GM23338 (cell line): Measurements from ENCODE around the gene SLC25A44. TPM values are rescaled to one million over a fixed set of nuclear protein-coding genes. Genes with fewer than 3 reads are reported as not detected.

ENCODE experiments used
- ATAC-seq: fragments of 200-7000 bp; cut with Tn5 transposase; 3 replicates; pipeline ENCODE4 v1.9.1; 2020
- DNase-seq: peaks from one replicate; pipeline ENCODE4 v3.0.0-alpha.2; 2015; ENCODE audit warnings: low spot score
- H2AFZ ChIP-seq: fragments of 200-600 bp; sonication (generic); 2 replicates; pipeline ENCODE4 v1.8.0; 2016; ENCODE audit warnings: antibody characterized with exemption, mild to moderate bottlenecking, moderate library complexity
- H3F3A ChIP-seq: fragments of 200-600 bp; sonication (generic); replicated peaks from 2 replicates; pipeline ENCODE4 v1.8.0; 2017; ENCODE audit warnings: antibody characterized with exemption, mixed run types, low read depth
- H3K27ac ChIP-seq: fragments of 200-600 bp; sonication (generic); 2 replicates; pipeline ENCODE4 v1.6.1; 2016; ENCODE audit warnings: low read depth
- H3K27me3 ChIP-seq: fragments of 200-600 bp; sonication (generic); 2 replicates; pipeline ENCODE4 v1.8.0; 2016; ENCODE audit warnings: mild to moderate bottlenecking, mixed run types, moderate library complexity; ENCODE audit not compliant: insufficient read depth
- H3K36me3 ChIP-seq: fragments of 200-600 bp; sonication (generic); 2 replicates; pipeline ENCODE4 v1.8.0; 2016; ENCODE audit warnings: mild to moderate bottlenecking; ENCODE audit not compliant: insufficient read depth
- H3K4me1 ChIP-seq: fragments of 200-600 bp; sonication (generic); 2 replicates; pipeline ENCODE4 v1.8.0; 2016; ENCODE audit warnings: mild to moderate bottlenecking, moderate library complexity; ENCODE audit not compliant: insufficient read depth
- H3K4me2 ChIP-seq: fragments of 200-600 bp; sonication (generic); 2 replicates; pipeline ENCODE4 v1.7.1; 2017; ENCODE audit warnings: mixed run types
- H3K4me3 ChIP-seq: fragments of 200-600 bp; sonication (generic); 2 replicates; pipeline ENCODE4 v1.6.1; 2016; ENCODE audit warnings: mixed run types
- H3K79me2 ChIP-seq: fragments of 200-600 bp; sonication (generic); replicated peaks from 2 replicates; pipeline ENCODE4 v1.8.0; 2017; ENCODE audit warnings: mild to moderate bottlenecking; ENCODE audit not compliant: insufficient read depth
- H3K9me2 ChIP-seq: fragments of 200-600 bp; sonication (generic); 2 replicates; pipeline ENCODE4 v1.8.0; 2017; ENCODE audit not compliant: insufficient read depth
- H4K20me1 ChIP-seq: fragments of 200-600 bp; sonication (generic); replicated peaks from 2 replicates; pipeline ENCODE4 v1.8.0; 2017; ENCODE audit warnings: mild to moderate bottlenecking; ENCODE audit not compliant: insufficient read depth
- H3K27ac Mint-ChIP-seq: 2 replicates; pipeline ENCODE4 v1.8.0; 2020; ENCODE audit warnings: inconsistent platforms, mild to moderate bottlenecking, moderate library complexity, mixed read lengths
- H3K27me3 Mint-ChIP-seq: 3 replicates; pipeline ENCODE4 v1.8.0; 2022; ENCODE audit warnings: low read depth, mild to moderate bottlenecking, moderate library complexity, mixed read lengths, inconsistent platforms; ENCODE audit not compliant: insufficient read depth, poor library complexity
- H3K36me3 Mint-ChIP-seq: 3 replicates; pipeline ENCODE4 v1.8.0; 2021; ENCODE audit warnings: low read depth, mild to moderate bottlenecking, inconsistent platforms, moderate library complexity, mixed read lengths
- H3K4me1 Mint-ChIP-seq: 3 replicates; pipeline ENCODE4 v1.8.0; 2020; ENCODE audit warnings: mild to moderate bottlenecking, inconsistent platforms, mixed read lengths
- H3K4me3 Mint-ChIP-seq: 3 replicates; pipeline ENCODE4 v1.8.0; 2021; ENCODE audit warnings: moderate library complexity, mild to moderate bottlenecking, inconsistent platforms, mixed read lengths
- H3K9me3 Mint-ChIP-seq: 3 replicates; pipeline ENCODE4 v1.8.0; 2020; ENCODE audit warnings: moderate library complexity, mild to moderate bottlenecking, inconsistent platforms, mixed read lengths
- CREB1 ChIP-seq: fragments of 250-450 bp; sonication (Bioruptor Pico); IDR thresholded peaks from 2 replicates; pipeline ENCODE4 v1.5.0; 2020; ENCODE audit warnings: low read depth, mild to moderate bottlenecking, moderate library complexity
- EZH2 ChIP-seq: fragments of 200-600 bp; sonication (generic); IDR thresholded peaks from one replicate; pipeline ENCODE4 v1.8.0; 2017; ENCODE audit warnings: antibody characterized with exemption, mild to moderate bottlenecking, low read depth; ENCODE audit not compliant: unreplicated experiment
- EZH2phosphoT487 ChIP-seq: fragments of 200-600 bp; sonication (generic); IDR thresholded peaks from one replicate; pipeline ENCODE4 v1.8.1; 2018; ENCODE audit warnings: antibody characterized with exemption; ENCODE audit not compliant: unreplicated experiment
- JUNB ChIP-seq: IDR thresholded peaks from one replicate; pipeline ENCODE4 v1.6.1; 2016; ENCODE audit warnings: antibody characterized with exemption; ENCODE audit not compliant: unreplicated experiment
- NANOG ChIP-seq: IDR thresholded peaks from 2 replicates; pipeline ENCODE4 v1.6.1; 2016; ENCODE audit warnings: antibody characterized with exemption, borderline replicate concordance
- POLR2AphosphoS5 ChIP-seq: IDR thresholded peaks from 2 replicates; pipeline ENCODE4 v1.6.1; 2016; ENCODE audit warnings: antibody characterized with exemption, low read depth
- STAT1 ChIP-seq: IDR thresholded peaks from one replicate; pipeline ENCODE4 v1.6.1; 2016; ENCODE audit warnings: antibody characterized with exemption; ENCODE audit not compliant: unreplicated experiment
- ZNF114 ChIP-seq: fragments of 250-450 bp; sonication (Bioruptor Pico); IDR thresholded peaks from 2 replicates; pipeline ENCODE4 v1.5.0; 2020; ENCODE audit warnings: mild to moderate bottlenecking, moderate library complexity
- ZNF331 ChIP-seq: fragments of 250-450 bp; sonication (Bioruptor Pico); IDR thresholded peaks from 2 replicates; pipeline ENCODE4 v1.5.0; 2020; ENCODE audit warnings: low read depth, mild to moderate bottlenecking, moderate library complexity
- ZNF462 ChIP-seq: fragments of 250-450 bp; sonication (Bioruptor Pico); IDR thresholded peaks from 2 replicates; pipeline ENCODE4 v1.5.0; 2020; ENCODE audit warnings: mild to moderate bottlenecking, moderate library complexity
- polyA plus RNA-seq: library from polyadenylated mRNA; unstranded; fragments of >200 nt; fragmentation: Nextera tagmentation; extraction: Ambion mirVana; gene quantifications from 2 replicates; pipeline ENCODE4 v1.2.1, GENCODE V29; 2016
- total RNA-seq: library from RNA; depleted of rRNA; stranded (reverse); fragments of >200 nt; shearing (Covaris generic); gene quantifications from 2 replicates; pipeline ENCODE4 v1.2.3, GENCODE V29; 2014
- TF ChIP-seq, protein P1 (sequence below): IDR thresholded peaks from 2 replicates; pipeline ENCODE4 v1.6.1; 2016; ENCODE audit warnings: antibody characterized with exemption
- TF ChIP-seq, protein P2 (sequence below), 2 experiments: fragments of 200-600 bp in 1 of 2; sonication (generic) in 1 of 2; conservative IDR thresholded peaks; 2 replicates each; pipeline versions ENCODE4 v1.5.1 to v1.6.1; 2016 to 2017; ENCODE audit warnings: antibody characterized with exemption in 2 of 2, low read depth in 2 of 2, mild to moderate bottlenecking in 2 of 2, moderate library complexity in 1 of 2
- TF ChIP-seq, protein P3 (sequence below): IDR thresholded peaks from one replicate; pipeline ENCODE4 v1.6.1; 2018; ENCODE audit warnings: antibody characterized with exemption; ENCODE audit not compliant: unreplicated experiment

Gene SLC25A44
- total and polyA plus RNA-seq, 2 experiments from 2014 or later: 7.0 to 25.1 TPM

GRCh38 chr1:156194300-156194652, 372 bp downstream of the SLC25A44 start (continued):
- no peak for TF ChIP-seq JUNB

DNA sequence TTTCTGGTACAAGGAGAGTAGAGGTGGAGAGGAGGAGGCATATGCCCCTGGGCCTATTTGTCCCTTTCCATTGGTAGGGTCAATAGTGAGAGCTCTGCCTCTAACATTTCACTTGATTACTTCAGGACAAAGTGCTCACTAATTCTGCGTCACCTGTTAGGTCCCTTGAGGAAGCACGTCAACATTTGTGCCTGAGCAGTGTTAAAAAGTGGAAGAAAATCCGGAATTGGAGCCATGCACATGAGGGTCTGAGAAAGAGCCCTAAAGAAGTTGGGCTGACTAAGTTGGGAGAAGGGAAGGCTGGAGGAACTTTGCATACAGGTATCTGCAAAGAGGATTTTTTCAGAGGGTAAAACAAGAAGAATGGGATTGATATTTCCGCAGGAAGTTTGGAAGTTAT, 1.9 kb downstream of the SLC25A44 start:
- Mint-ChIP-seq H3K9me3 (no peaks in the 10 kb centered on the region; the same call in 2 of the 3 replicates), H3K27ac (no peak overlapping the region), H3K4me3 (peak overlapping the region; percentile 46), H3K27me3 (peaks cover 14% of the 10 kb centered on the region), H3K36me3 (peaks cover 22% of the 10 kb centered on the region), H3K4me1 (peaks cover 31% of the 10 kb centered on the region)
- ATAC-seq: no peak
- H3F3A ChIP-seq: 0 out of 2 replicates have a peak, but pooled peaks cover 15% of the 10 kb centered on the region
- peaks cover 60% of the 10 kb centered on the region for H3K79me2 ChIP-seq
- 0 out of 2 replicates have a peak overlapping the region, but pooled peaks have one; percentile 32 for H3K4me2 ChIP-seq
- no peak for DNase-seq
- H4K20me1 ChIP-seq: peaks cover 7% of the 10 kb centered on the region
- peaks cover 13% of the 10 kb centered on the region for H3K4me1 ChIP-seq
- H3K36me3 ChIP-seq: no peaks in the 10 kb centered on the region; the same call in 1 of the 2 replicates
- no peaks in the 10 kb centered on the region for H3K27me3 ChIP-seq
- TF ChIP-seq JUNB (no peak), STAT1 (no peak), EZH2 (no peak), POLR2AphosphoS5 (no peak), NANOG (no peak), ZNF331 (CRISPR knock-in tag) (no peak), CREB1 (CRISPR knock-in tag) (no peak), EZH2phosphoT487 (no peak), ZNF462 (CRISPR knock-in tag) (no peak), ZNF114 (CRISPR knock-in tag) (no peak)
- TF ChIP-seq, protein P1, sequence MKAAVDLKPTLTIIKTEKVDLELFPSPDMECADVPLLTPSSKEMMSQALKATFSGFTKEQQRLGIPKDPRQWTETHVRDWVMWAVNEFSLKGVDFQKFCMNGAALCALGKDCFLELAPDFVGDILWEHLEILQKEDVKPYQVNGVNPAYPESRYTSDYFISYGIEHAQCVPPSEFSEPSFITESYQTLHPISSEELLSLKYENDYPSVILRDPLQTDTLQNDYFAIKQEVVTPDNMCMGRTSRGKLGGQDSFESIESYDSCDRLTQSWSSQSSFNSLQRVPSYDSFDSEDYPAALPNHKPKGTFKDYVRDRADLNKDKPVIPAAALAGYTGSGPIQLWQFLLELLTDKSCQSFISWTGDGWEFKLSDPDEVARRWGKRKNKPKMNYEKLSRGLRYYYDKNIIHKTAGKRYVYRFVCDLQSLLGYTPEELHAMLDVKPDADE: no peak
- TF ChIP-seq, protein P2, sequence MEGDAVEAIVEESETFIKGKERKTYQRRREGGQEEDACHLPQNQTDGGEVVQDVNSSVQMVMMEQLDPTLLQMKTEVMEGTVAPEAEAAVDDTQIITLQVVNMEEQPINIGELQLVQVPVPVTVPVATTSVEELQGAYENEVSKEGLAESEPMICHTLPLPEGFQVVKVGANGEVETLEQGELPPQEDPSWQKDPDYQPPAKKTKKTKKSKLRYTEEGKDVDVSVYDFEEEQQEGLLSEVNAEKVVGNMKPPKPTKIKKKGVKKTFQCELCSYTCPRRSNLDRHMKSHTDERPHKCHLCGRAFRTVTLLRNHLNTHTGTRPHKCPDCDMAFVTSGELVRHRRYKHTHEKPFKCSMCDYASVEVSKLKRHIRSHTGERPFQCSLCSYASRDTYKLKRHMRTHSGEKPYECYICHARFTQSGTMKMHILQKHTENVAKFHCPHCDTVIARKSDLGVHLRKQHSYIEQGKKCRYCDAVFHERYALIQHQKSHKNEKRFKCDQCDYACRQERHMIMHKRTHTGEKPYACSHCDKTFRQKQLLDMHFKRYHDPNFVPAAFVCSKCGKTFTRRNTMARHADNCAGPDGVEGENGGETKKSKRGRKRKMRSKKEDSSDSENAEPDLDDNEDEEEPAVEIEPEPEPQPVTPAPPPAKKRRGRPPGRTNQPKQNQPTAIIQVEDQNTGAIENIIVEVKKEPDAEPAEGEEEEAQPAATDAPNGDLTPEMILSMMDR (conservative IDR thresholded peaks at IDR 0.05; ENCODE audit: low read depth in 2 of 2): no peak
- TF ChIP-seq, protein P3, sequence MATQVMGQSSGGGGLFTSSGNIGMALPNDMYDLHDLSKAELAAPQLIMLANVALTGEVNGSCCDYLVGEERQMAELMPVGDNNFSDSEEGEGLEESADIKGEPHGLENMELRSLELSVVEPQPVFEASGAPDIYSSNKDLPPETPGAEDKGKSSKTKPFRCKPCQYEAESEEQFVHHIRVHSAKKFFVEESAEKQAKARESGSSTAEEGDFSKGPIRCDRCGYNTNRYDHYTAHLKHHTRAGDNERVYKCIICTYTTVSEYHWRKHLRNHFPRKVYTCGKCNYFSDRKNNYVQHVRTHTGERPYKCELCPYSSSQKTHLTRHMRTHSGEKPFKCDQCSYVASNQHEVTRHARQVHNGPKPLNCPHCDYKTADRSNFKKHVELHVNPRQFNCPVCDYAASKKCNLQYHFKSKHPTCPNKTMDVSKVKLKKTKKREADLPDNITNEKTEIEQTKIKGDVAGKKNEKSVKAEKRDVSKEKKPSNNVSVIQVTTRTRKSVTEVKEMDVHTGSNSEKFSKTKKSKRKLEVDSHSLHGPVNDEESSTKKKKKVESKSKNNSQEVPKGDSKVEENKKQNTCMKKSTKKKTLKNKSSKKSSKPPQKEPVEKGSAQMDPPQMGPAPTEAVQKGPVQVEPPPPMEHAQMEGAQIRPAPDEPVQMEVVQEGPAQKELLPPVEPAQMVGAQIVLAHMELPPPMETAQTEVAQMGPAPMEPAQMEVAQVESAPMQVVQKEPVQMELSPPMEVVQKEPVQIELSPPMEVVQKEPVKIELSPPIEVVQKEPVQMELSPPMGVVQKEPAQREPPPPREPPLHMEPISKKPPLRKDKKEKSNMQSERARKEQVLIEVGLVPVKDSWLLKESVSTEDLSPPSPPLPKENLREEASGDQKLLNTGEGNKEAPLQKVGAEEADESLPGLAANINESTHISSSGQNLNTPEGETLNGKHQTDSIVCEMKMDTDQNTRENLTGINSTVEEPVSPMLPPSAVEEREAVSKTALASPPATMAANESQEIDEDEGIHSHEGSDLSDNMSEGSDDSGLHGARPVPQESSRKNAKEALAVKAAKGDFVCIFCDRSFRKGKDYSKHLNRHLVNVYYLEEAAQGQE: no peak
- no peak overlapping the region for H2AFZ ChIP-seq
- H3K27ac ChIP-seq: no peak overlapping the region
- no peak overlapping the region for H3K4me3 ChIP-seq
- no peaks in the 10 kb centered on the region for H3K9me2 ChIP-seq
